Neuronal stem cell (in vitro differentiated cells): ENCODE data around the gene TPK1.

Experiments used
- DNase-seq: peaks from one replicate; pipeline ENCODE4 v3.0.0-alpha.2; 2013; ENCODE audit warnings: low spot score
- H2AFZ ChIP-seq: one replicate; pipeline ENCODE4 v1.6.1; 2013; ENCODE audit warnings: mild to moderate bottlenecking, low read length, inconsistent platforms
- H2AK5ac ChIP-seq: 2 replicates; pipeline ENCODE4 v1.6.1; 2013; ENCODE audit warnings: low read depth, mild to moderate bottlenecking, inconsistent platforms, low read length, moderate library complexity, mixed read lengths
- H2BK120ac ChIP-seq: 2 replicates; pipeline ENCODE4 v1.6.1; 2013; ENCODE audit warnings: low read depth, mild to moderate bottlenecking, inconsistent platforms, low read length, moderate library complexity, mixed read lengths
- H2BK12ac ChIP-seq: one replicate; pipeline ENCODE4 v1.6.1; 2013; ENCODE audit warnings: low read length, inconsistent platforms
- H2BK15ac ChIP-seq: 2 replicates; pipeline ENCODE4 v1.6.1; 2013; ENCODE audit warnings: mild to moderate bottlenecking, low read length, inconsistent platforms, mixed read lengths
- H2BK5ac ChIP-seq: one replicate; pipeline ENCODE4 v1.6.1; 2013; ENCODE audit warnings: inconsistent platforms, mild to moderate bottlenecking, low read length, moderate library complexity
- H3K14ac ChIP-seq: one replicate; pipeline ENCODE4 v1.6.1; 2013; ENCODE audit warnings: low read length, inconsistent platforms
- H3K18ac ChIP-seq: 2 replicates; pipeline ENCODE4 v1.6.1; 2013; ENCODE audit warnings: low read length, inconsistent platforms
- H3K23ac ChIP-seq: 2 replicates; pipeline ENCODE4 v1.6.1; 2013; ENCODE audit warnings: low read depth, mild to moderate bottlenecking, mixed read lengths, low read length, inconsistent platforms; ENCODE audit not compliant: poor library complexity
- H3K27ac ChIP-seq: replicated peaks from 3 replicates; pipeline ENCODE4 v1.5.1; 2013; ENCODE audit warnings: low read length, inconsistent platforms
- H3K27me3 ChIP-seq, 3 experiments: 2 replicates each; pipeline ENCODE4 v1.6.1; 2013; ENCODE audit warnings: low read length in 3 of 3, mild to moderate bottlenecking in 2 of 3, inconsistent platforms in 1 of 3, low read depth in 1 of 3, mixed read lengths in 1 of 3, moderate library complexity in 1 of 3; ENCODE audit not compliant: control insufficient read depth in 3 of 3, insufficient read depth in 3 of 3
- H3K36me3 ChIP-seq, 2 donors: replicated peaks in 1 of 2; 2 replicates each; pipeline ENCODE4 v1.6.1; 2013; ENCODE audit warnings: low read length in 2 of 2; ENCODE audit not compliant: control insufficient read depth in 2 of 2, insufficient read depth in 2 of 2
- H3K4ac ChIP-seq: 2 replicates; pipeline ENCODE4 v1.6.1; 2013; ENCODE audit warnings: inconsistent platforms, mild to moderate bottlenecking, low read length, moderate library complexity
- H3K4me1 ChIP-seq, 2 donors: 1 replicate in 1 of 2; 2 replicates in 1 of 2; pipeline ENCODE4 v1.6.1; 2013; ENCODE audit warnings: low read length in 2 of 2, low read depth in 1 of 2; ENCODE audit not compliant: control insufficient read depth in 2 of 2, insufficient read depth in 1 of 2
- H3K4me2 ChIP-seq: one replicate; pipeline ENCODE4 v1.6.1; 2013; ENCODE audit warnings: mild to moderate bottlenecking, low read length, inconsistent platforms; ENCODE audit not compliant: insufficient read depth, poor library complexity, severe bottlenecking
- H3K4me3 ChIP-seq, 2 donors: 2 replicates each; pipeline ENCODE4 v1.5.1; 2013; ENCODE audit warnings: low read length in 2 of 2, mild to moderate bottlenecking in 2 of 2, inconsistent platforms in 1 of 2, moderate library complexity in 1 of 2
- H3K79me1 ChIP-seq: one replicate; pipeline ENCODE4 v1.6.1; 2013; ENCODE audit warnings: low read depth, mild to moderate bottlenecking, inconsistent platforms, low read length, moderate library complexity
- H3K9ac ChIP-seq: one replicate; pipeline ENCODE4 v1.6.1; 2013; ENCODE audit warnings: mild to moderate bottlenecking, low read depth, low read length, inconsistent platforms; ENCODE audit not compliant: poor library complexity
- H3K9me3 ChIP-seq, 2 donors: replicated peaks in 1 of 2; 2 replicates each; pipeline versions ENCODE3 to v1.6.1; 2013; ENCODE audit warnings: low read length in 2 of 2, mild to moderate bottlenecking in 2 of 2, inconsistent platforms in 1 of 2, low read depth in 1 of 2, mixed read lengths in 1 of 2, moderate library complexity in 1 of 2; ENCODE audit not compliant: control insufficient read depth in 2 of 2, insufficient read depth in 1 of 2
- H4K8ac ChIP-seq: one replicate; pipeline ENCODE4 v1.6.1; 2013; ENCODE audit warnings: low read depth, mild to moderate bottlenecking, inconsistent platforms, low read length, moderate library complexity
- H4K91ac ChIP-seq: one replicate; pipeline ENCODE4 v1.6.1; 2013; ENCODE audit warnings: low read length, low read depth, mild to moderate bottlenecking, inconsistent platforms; ENCODE audit not compliant: poor library complexity
- WGBS, 2 donors: extraction: QIAGEN DNeasy Blood & Tissue Kit; methylation state at CpG; one replicate each; pipeline ENCODE4 v1.1.7; 2013; ENCODE audit warnings: missing lambda C conversion rate in 2 of 2, mixed read lengths in 1 of 2; ENCODE audit not compliant: insufficient read length in 2 of 2, insufficient replicate concordance in 1 of 2; ENCODE audit errors: extremely low coverage in 2 of 2; 5-methylcytosine and 5-hydroxymethylcytosine counted together

TPK1 gene

GRCh38 chr7:144762853-144763252 lies 73.0 kb downstream of the TPK1 start:
- Histone ChIP-seq H3K23ac (no peak overlapping the region), H3K36me3 (no peaks in the 10 kb centered on the region), H4K91ac (no peak overlapping the region), H3K4me2 (no peak overlapping the region), H2AK5ac (no peak overlapping the region), H2BK15ac (no peak overlapping the region), H3K18ac (no peak overlapping the region), H3K27ac (no peak overlapping the region), H3K4ac (no peak overlapping the region), H3K14ac (no peak overlapping the region), H3K9ac (no peak overlapping the region), H3K27me3 (no peaks in the 10 kb centered on the region), H2BK12ac (no peak overlapping the region), H3K79me1 (no peaks in the 10 kb centered on the region), H2BK5ac (no peak overlapping the region), H2BK120ac (no peak overlapping the region), H3K9me3 (no peaks in the 10 kb centered on the region), H4K8ac (no peak overlapping the region), H3K4me1 (peaks cover 0 to 2% of the 10 kb centered on the region in 2 donors), H3K4me3 (no peak overlapping the region), H2AFZ (no peak overlapping the region)
- no peak for DNase-seq
- no CpG with 5 or more reads among the region's 1 CpG for WGBS, 2 donors

DNA sequence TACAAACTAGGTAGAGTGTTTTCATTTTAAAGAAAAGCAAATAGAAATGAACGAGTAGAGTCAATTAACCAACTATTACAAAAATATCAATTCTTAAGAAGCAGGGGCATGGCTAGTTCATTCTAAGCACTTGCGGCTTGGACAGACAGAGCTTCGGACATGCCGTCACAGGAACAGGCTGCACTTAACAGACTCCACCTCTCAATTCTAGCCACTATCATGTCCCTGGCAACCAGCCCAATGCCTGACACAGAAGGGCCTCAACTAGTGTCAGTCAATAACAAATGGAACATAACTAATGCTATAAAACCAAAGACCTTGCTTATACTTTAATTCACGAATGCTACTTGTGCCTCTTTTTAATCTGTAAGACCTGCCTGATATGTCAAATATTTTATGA lies 74.4 kb downstream of the TPK1 start:
- no peak overlapping the region for H3K18ac ChIP-seq
- no peaks in the 10 kb centered on the region for H3K27me3 ChIP-seq
- no peak overlapping the region for H3K9ac ChIP-seq
- no peak overlapping the region for H2BK12ac ChIP-seq
- no peak overlapping the region for H3K23ac ChIP-seq
- H3K14ac ChIP-seq: no peak overlapping the region
- DNase-seq: no peak
- no peak overlapping the region for H2BK120ac ChIP-seq
- no peak overlapping the region for H2AK5ac ChIP-seq
- H2BK15ac ChIP-seq: no peak overlapping the region
- no peak overlapping the region for H2AFZ ChIP-seq
- H4K91ac ChIP-seq: no peak overlapping the region
- WGBS, 2 donors: no CpG with 5 or more reads among the region's 5 CpGs
- H3K9me3 ChIP-seq: no peaks in the 10 kb centered on the region
- H3K36me3 ChIP-seq: no peaks in the 10 kb centered on the region
- H3K4me3 ChIP-seq: no peak overlapping the region
- H3K4me1 ChIP-seq: peaks cover 0 to 2% of the 10 kb centered on the region in 2 donors
- H3K27ac ChIP-seq: no peak overlapping the region
- no peaks in the 10 kb centered on the region for H3K79me1 ChIP-seq
- no peak overlapping the region for H2BK5ac ChIP-seq
- H4K8ac ChIP-seq: no peak overlapping the region
- no peak overlapping the region for H3K4ac ChIP-seq
- no peak overlapping the region for H3K4me2 ChIP-seq

GRCh38 chr7:144759653-144760052 lies 76.2 kb downstream of the TPK1 start:
- Histone ChIP-seq H3K27ac (no peak overlapping the region), H3K36me3 (no peaks in the 10 kb centered on the region), H2BK15ac (no peak overlapping the region), H3K9ac (no peak overlapping the region), H2BK5ac (no peak overlapping the region), H3K23ac (no peak overlapping the region), H3K4ac (no peak overlapping the region), H3K18ac (no peak overlapping the region), H2BK12ac (no peak overlapping the region), H2AFZ (no peak overlapping the region), H3K14ac (no peak overlapping the region), H3K4me1 (peaks cover 0 to 2% of the 10 kb centered on the region in 2 donors), H3K4me2 (no peak overlapping the region), H3K79me1 (no peaks in the 10 kb centered on the region), H4K91ac (no peak overlapping the region), H2BK120ac (no peak overlapping the region), H3K27me3 (no peaks in the 10 kb centered on the region), H4K8ac (no peak overlapping the region), H3K9me3 (no peaks in the 10 kb centered on the region), H3K4me3 (no peak overlapping the region), H2AK5ac (no peak overlapping the region)
- WGBS, 2 donors: no CpG with 5 or more reads among the region's 4 CpGs
- no peak for DNase-seq

GRCh38 chr7:144747936-144748335 lies 87.9 kb downstream of the TPK1 start:
- no peaks in the 10 kb centered on the region for H3K79me1 ChIP-seq
- H2BK5ac ChIP-seq: no peak overlapping the region
- no peak overlapping the region for H3K4me3 ChIP-seq
- H3K27me3 ChIP-seq: no peaks in the 10 kb centered on the region
- H3K36me3 ChIP-seq: no peaks in the 10 kb centered on the region
- no peak overlapping the region for H3K23ac ChIP-seq
- no peak overlapping the region for H3K18ac ChIP-seq
- no peaks in the 10 kb centered on the region for H3K4me1 ChIP-seq
- no peaks in the 10 kb centered on the region for H3K9me3 ChIP-seq
- no peak overlapping the region for H3K4me2 ChIP-seq
- no peak overlapping the region for H3K27ac ChIP-seq
- no peak overlapping the region for H2AK5ac ChIP-seq
- H2BK15ac ChIP-seq: no peak overlapping the region
- H2AFZ ChIP-seq: no peak overlapping the region
- no CpG with 5 or more reads among the region's 2 CpGs for WGBS, 2 donors
- no peak overlapping the region for H3K14ac ChIP-seq
- H2BK120ac ChIP-seq: no peak overlapping the region
- H3K4ac ChIP-seq: no peak overlapping the region
- no peak for DNase-seq
- no peak overlapping the region for H4K91ac ChIP-seq
- no peak overlapping the region for H4K8ac ChIP-seq
- H3K9ac ChIP-seq: no peak overlapping the region
- no peak overlapping the region for H2BK12ac ChIP-seq
